Right lobe of liver (tissue), 4 donors: Measurements from ENCODE around the gene XPR1.

Experiments
- CTCF ChIP-seq, 4 donors: fragments of 200-600 bp in 3 of 4; fragments of 450-650 bp in 1 of 4; IDR thresholded peaks; one replicate each; pipeline versions ENCODE4 v1.5.1 to v1.8.0; 2016 to 2022; ENCODE audit warnings: antibody characterized with exemption in 4 of 4, mild to moderate bottlenecking in 2 of 4
- POLR2A ChIP-seq: fragments of 450-650 bp; IDR thresholded peaks from one replicate; pipeline ENCODE4 v1.6.1; 2017; ENCODE audit warnings: antibody characterized with exemption, mild to moderate bottlenecking
- donor health status: DM: no; HTN: no; CAD: no.
- donor health status: DM: no; HTN: no; CAD: no.
- donor health status: DM: no; HTN: yes; CAD: no.

- no peak for TF ChIP-seq CTCF (IDR thresholded peaks at IDR 0.05)
- TF ChIP-seq POLR2A: no peak
Measured at GRCh38 chr1:180854001-180854400, 222.2 kb downstream of the XPR1 start.
